GM20000 (cell line): ENCODE results near the gene INAFM2.
A peak's percentile ranks its signal among the peaks of the same experiment; 100 is the strongest.

Experiments used
- DNase-seq: peaks from one replicate; pipeline ENCODE4 v3.0.0; 2012; ENCODE audit warnings: low spot score
- TF ChIP-seq, protein P1 (sequence below): IDR thresholded peaks from 2 replicates; pipeline ENCODE4 v1.5.1; 2012; ENCODE audit warnings: mild to moderate bottlenecking, control low read depth; ENCODE audit errors: extremely low read depth, missing control alignments

The INAFM2 gene

DNA sequence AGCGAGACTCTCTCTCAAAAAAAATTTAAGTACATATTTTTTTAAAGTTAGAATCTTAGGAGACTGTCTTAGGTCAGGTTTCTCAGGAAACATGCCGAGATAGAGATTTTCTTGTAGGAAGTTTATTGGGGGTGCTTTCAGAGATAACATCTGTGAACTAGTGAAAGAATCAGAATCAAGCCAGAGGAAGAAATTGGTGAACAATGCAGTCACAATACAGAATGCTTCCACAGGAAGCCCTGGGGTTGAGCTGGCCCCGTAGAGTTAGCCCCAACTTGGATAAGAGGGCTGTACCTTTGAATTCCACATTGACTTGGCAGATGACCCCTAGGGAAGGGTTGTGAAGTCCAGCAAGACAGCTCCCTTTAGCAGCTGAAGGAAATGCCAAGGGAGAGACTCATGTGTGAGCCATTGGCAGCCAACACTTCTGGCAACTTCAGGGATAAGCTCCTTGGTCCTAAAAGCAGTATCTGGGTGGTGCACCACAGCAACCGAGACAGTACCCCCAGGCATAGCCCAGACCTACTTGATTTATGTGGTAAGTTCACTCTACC, 8.7 kb upstream of the INAFM2 start:
- TF ChIP-seq, protein P1, sequence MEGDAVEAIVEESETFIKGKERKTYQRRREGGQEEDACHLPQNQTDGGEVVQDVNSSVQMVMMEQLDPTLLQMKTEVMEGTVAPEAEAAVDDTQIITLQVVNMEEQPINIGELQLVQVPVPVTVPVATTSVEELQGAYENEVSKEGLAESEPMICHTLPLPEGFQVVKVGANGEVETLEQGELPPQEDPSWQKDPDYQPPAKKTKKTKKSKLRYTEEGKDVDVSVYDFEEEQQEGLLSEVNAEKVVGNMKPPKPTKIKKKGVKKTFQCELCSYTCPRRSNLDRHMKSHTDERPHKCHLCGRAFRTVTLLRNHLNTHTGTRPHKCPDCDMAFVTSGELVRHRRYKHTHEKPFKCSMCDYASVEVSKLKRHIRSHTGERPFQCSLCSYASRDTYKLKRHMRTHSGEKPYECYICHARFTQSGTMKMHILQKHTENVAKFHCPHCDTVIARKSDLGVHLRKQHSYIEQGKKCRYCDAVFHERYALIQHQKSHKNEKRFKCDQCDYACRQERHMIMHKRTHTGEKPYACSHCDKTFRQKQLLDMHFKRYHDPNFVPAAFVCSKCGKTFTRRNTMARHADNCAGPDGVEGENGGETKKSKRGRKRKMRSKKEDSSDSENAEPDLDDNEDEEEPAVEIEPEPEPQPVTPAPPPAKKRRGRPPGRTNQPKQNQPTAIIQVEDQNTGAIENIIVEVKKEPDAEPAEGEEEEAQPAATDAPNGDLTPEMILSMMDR, result no peak

DNA sequence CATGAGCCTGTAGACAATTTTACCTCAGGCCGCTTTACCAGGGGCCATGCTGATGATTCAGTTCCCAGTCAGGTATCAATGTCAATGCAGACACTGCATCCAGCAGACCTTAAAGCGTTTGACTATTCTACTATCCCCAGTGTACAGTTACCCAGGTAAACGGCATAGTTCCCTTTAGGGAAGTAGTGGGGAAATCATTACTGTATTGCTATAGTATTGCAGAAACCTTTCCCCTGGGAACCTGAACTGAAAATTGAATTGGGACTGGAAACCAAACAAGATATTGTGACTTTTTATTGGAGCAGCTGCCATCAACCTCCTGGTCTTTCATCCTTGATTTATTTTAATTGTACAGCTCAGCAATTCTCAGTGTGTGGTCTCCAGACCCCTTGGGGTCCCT, 6.6 kb upstream of the INAFM2 start:
- TF ChIP-seq, protein P1, result no peak
- DNase-seq, result no peak

More for the DNA sequence above, 8.7 kb upstream of the INAFM2 start:
- DNase-seq, result no peak

DNA sequence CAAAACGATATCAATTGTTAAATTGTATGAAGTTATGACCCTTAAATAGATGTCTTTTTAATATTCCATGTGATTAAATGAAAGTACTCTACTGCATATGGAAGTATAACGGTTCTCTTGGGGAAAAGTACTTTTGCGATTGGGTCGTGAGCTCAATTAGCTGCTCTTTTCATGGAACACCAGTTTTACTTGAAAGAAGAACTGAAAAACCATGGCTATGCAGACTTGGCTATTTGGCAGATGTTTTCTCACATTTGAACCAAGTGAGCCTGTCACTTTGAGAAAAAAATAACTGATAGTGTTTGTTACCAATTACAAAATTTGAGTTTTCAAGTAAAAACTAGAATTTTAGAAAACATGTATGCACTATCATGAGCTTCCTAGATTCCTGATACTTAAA, 5.9 kb upstream of the INAFM2 start:
- DNase-seq, result no peak

DNA sequence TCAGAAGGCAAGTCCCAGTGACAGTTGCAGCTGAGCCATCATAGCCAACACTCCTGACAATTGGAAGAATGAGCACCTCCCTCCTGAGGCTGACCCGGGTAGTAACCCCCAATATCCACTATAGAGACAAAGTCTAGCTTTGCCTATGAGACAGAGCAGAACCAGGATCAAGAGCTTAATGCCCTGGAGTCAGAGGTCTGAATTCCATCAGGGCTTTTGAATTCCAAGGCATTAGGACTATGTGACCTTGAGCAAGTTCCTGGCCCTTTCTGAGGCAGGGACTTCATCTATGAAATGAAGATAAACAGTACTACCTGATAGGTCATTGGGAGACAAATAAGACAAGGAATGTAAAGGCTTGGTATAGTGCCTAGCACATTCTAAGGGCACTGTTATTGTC, 3.1 kb upstream of the INAFM2 start:
- DNase-seq, result no peak
- TF ChIP-seq, protein P1, result no peak

More for the DNA sequence above, 5.9 kb upstream of the INAFM2 start:
- TF ChIP-seq, protein P1, result no peak

DNA sequence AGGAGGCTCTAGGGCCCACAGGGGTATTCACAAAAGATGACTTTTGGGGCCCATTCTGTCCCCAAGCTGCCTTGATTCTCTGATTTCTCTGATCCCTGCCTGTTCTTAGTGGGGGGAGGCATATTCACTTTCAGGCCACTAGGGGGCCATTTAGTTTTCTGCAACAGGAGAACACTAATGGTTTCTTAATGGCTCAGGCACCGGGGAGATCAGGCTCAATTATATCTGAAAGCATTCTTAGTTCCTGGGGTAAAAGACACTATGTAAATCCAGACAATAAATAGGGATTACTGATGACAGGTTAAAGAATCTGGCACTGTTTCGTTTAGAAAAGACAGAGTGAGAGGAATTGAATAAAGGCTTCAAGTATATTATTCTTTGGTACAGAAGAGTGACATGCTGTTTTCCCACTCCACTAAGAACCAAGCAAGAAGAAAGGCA, 2.5 kb upstream of the INAFM2 start:
- DNase-seq, result peak; percentile 84
- TF ChIP-seq, protein P1, result peak; percentile 85

DNA sequence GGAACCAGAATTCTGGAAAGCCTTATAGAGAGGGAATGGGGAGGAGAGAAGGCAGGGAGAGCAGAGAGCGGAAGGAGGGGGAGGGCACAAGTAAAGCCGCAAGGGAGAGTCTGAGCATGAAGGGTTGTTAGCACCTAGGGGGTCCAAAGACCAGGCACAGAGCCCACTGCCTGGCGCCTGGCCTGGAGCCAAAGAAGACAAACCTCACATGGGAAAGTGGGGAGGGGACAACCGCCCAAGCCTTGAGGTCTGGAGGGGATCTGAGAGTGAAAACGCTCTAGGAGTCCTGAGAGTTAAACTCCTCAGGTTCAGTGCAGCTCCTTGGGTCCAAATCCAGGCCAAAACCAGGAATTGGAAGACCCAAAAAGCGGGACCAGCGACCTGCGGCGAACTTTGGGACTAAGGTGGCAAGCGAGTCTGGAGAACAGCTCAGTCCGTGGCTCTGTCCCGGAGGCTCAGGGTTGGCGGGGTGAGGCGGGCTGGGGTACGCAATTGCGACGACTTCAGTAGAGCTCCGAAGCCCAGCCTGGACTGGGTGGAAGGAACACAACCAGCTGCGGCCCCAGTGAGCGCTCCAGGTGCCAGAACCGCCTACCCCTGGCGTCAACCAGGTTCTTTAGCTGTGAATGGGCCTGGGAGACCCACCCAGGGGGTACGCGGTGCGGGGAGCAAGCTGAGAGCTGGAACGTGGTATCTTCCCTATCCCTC, 807 bp upstream of the INAFM2 start:
- TF ChIP-seq, protein P1, result no peak
- no peak for DNase-seq
